GM12878 (cell line): ENCODE data around the gene SLAMF1. TPM values are rescaled to one million over a fixed set of nuclear protein-coding genes. Genes with fewer than 3 reads are reported as not detected.

Experiments used
- ATF7 ChIP-seq: fragments of 450-650 bp; IDR thresholded peaks from 2 replicates; pipeline ENCODE4 v1.6.1; 2016; ENCODE audit warnings: low read depth, mild to moderate bottlenecking
- BHLHE40 ChIP-seq, 2 experiments: fragments of 450-650 bp in 1 of 2; IDR thresholded peaks; 2 replicates each; pipeline ENCODE4 v1.6.1; 2011 to 2017; ENCODE audit warnings: low read depth in 2 of 2, borderline replicate concordance in 1 of 2, improper control_type of control experiment in 1 of 2, low read length in 1 of 2, mild to moderate bottlenecking in 1 of 2
- HDGF ChIP-seq: fragments of 450-650 bp; IDR thresholded peaks from 2 replicates; pipeline ENCODE4 v1.6.1; 2016; ENCODE audit warnings: antibody characterized with exemption
- POLR2AphosphoS5 ChIP-seq: IDR thresholded peaks from 2 replicates; pipeline ENCODE4 v1.6.1; 2011; ENCODE audit warnings: mild to moderate bottlenecking, low read length, inconsistent platforms
- RAD51 ChIP-seq: fragments of 450-650 bp; IDR thresholded peaks from 2 replicates; pipeline ENCODE4 v1.6.1; 2016; ENCODE audit warnings: moderate library complexity, mild to moderate bottlenecking, inconsistent platforms
- SPI1 ChIP-seq: IDR thresholded peaks from 2 replicates; pipeline ENCODE4 v1.6.1; 2011; ENCODE audit warnings: low read depth, mild to moderate bottlenecking, low read length, moderate library complexity, borderline replicate concordance; ENCODE audit not compliant: insufficient read depth
- YY1 ChIP-seq: IDR thresholded peaks from 2 replicates; pipeline ENCODE4 v1.6.1; 2011; ENCODE audit warnings: low read depth, mild to moderate bottlenecking, low read length
- polyA plus RNA-seq, 11 experiments: library from polyadenylated mRNA; depleted of rRNA in 4 of 11; unstranded in 6 of 11; stranded (reverse) in 5 of 11; fragments of >200 nt; fragmentation: Nextera tagmentation in 4 of 11; fragmentation: Illumina TruSeq in 1 of 11; extraction: Ambion mirVana in 4 of 11; extraction: Trizol in 1 of 11; gene quantifications; 1 replicate in 1 of 11; 2 replicates in 10 of 11; pipeline versions ENCODE4 v1.2.1 to v1.2.3, GENCODE V29; 2011 to 2016; ENCODE audit warnings: inconsistent platforms in 2 of 11, missing spikeins in 2 of 11, low read depth in 1 of 11
- total RNA-seq, 4 experiments: library from RNA; depleted of rRNA in 3 of 4; stranded (reverse); fragments of >200 nt in 3 of 4; fragmentation: Illumina TruSeq in 1 of 4; extraction: Trizol in 1 of 4; gene quantifications; 2 replicates each; pipeline versions ENCODE4 v1.2.1 to v1.2.3, GENCODE V29; 2013 to 2021
- TF ChIP-seq, protein P1 (sequence below): fragments of 450-650 bp; IDR thresholded peaks from 2 replicates; pipeline ENCODE4 v1.6.1; 2017; ENCODE audit warnings: low read depth, mild to moderate bottlenecking, moderate library complexity
- TF ChIP-seq, protein P2 (sequence below): fragments of 450-650 bp; formaldehyde crosslinking; IDR thresholded peaks from 2 replicates; pipeline ENCODE4 v1.4.0; 2020; ENCODE audit warnings: mild to moderate bottlenecking, moderate library complexity
- TF ChIP-seq, protein P3 (sequence below): fragments of 450-650 bp; IDR thresholded peaks from 2 replicates; pipeline ENCODE4 v1.6.1; 2017; ENCODE audit warnings: mild to moderate bottlenecking, moderate library complexity

The SLAMF1 gene
- total and polyA plus RNA-seq, 10 of the 15 experiments (the other 5 are each of a cell fraction or from before 2014, with no cell fraction given): 87.3 to 260 (median 131) TPM

DNA sequence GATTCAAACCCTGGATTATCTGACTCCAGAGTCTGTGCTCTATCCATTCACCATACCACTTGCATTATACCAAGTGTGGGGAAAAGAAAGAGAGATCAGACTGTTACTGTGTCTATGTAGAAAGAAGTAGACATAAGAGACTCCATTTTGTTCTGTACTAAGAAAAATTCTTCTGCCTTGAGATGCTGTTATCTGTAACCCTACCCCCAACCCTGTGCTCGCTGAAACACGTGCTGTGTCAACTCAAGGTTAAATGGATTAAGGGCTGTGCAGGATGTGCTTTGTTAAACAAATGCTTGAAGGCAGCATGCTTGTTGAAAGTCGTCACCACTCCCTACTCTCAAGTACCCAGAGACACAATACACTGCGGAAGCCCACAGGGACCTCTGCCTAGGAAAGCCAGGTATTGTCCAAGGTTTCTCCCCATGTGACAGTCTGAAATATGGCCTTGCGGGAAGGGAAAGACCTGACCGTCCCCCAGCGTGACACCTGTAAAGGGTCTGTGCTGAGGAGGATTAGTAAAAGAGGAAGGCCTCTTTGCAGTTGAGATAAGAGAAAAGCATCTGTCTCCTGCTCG, 5.3 kb upstream of the SLAMF1 start (continued):
- TF ChIP-seq, protein P1, sequence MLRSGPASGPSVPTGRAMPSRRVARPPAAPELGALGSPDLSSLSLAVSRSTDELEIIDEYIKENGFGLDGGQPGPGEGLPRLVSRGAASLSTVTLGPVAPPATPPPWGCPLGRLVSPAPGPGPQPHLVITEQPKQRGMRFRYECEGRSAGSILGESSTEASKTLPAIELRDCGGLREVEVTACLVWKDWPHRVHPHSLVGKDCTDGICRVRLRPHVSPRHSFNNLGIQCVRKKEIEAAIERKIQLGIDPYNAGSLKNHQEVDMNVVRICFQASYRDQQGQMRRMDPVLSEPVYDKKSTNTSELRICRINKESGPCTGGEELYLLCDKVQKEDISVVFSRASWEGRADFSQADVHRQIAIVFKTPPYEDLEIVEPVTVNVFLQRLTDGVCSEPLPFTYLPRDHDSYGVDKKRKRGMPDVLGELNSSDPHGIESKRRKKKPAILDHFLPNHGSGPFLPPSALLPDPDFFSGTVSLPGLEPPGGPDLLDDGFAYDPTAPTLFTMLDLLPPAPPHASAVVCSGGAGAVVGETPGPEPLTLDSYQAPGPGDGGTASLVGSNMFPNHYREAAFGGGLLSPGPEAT: peak; percentile 37; the same call in 1 of the 2 replicates
- TF ChIP-seq BHLHE40 (IDR thresholded peaks at IDR 0.05; ENCODE audit: borderline replicate concordance in 1 of 2, low read depth in 2 of 2, low read length in 1 of 2) (peak; percentile 64 to 67; a peak in 2 of 4 replicates), SPI1 (peak; percentile 38; the same call in 1 of the 2 replicates), ATF7 (0 out of 2 replicates have a peak, but pooled peaks have one; percentile 31), POLR2AphosphoS5 (0 out of 2 replicates have a peak, but pooled peaks have one; percentile 26), RAD51 (0 out of 2 replicates have a peak, but pooled peaks have one; percentile 9), YY1 (0 out of 2 replicates have a peak, but pooled peaks have one; percentile 24), HDGF (0 out of 2 replicates have a peak, but pooled peaks have one; percentile 47)
- TF ChIP-seq, protein P2, sequence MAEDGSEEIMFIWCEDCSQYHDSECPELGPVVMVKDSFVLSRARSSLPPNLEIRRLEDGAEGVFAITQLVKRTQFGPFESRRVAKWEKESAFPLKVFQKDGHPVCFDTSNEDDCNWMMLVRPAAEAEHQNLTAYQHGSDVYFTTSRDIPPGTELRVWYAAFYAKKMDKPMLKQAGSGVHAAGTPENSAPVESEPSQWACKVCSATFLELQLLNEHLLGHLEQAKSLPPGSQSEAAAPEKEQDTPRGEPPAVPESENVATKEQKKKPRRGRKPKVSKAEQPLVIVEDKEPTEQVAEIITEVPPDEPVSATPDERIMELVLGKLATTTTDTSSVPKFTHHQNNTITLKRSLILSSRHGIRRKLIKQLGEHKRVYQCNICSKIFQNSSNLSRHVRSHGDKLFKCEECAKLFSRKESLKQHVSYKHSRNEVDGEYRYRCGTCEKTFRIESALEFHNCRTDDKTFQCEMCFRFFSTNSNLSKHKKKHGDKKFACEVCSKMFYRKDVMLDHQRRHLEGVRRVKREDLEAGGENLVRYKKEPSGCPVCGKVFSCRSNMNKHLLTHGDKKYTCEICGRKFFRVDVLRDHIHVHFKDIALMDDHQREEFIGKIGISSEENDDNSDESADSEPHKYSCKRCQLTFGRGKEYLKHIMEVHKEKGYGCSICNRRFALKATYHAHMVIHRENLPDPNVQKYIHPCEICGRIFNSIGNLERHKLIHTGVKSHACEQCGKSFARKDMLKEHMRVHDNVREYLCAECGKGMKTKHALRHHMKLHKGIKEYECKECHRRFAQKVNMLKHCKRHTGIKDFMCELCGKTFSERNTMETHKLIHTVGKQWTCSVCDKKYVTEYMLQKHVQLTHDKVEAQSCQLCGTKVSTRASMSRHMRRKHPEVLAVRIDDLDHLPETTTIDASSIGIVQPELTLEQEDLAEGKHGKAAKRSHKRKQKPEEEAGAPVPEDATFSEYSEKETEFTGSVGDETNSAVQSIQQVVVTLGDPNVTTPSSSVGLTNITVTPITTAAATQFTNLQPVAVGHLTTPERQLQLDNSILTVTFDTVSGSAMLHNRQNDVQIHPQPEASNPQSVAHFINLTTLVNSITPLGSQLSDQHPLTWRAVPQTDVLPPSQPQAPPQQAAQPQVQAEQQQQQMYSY: peak; percentile 80
- TF ChIP-seq, protein P3, sequence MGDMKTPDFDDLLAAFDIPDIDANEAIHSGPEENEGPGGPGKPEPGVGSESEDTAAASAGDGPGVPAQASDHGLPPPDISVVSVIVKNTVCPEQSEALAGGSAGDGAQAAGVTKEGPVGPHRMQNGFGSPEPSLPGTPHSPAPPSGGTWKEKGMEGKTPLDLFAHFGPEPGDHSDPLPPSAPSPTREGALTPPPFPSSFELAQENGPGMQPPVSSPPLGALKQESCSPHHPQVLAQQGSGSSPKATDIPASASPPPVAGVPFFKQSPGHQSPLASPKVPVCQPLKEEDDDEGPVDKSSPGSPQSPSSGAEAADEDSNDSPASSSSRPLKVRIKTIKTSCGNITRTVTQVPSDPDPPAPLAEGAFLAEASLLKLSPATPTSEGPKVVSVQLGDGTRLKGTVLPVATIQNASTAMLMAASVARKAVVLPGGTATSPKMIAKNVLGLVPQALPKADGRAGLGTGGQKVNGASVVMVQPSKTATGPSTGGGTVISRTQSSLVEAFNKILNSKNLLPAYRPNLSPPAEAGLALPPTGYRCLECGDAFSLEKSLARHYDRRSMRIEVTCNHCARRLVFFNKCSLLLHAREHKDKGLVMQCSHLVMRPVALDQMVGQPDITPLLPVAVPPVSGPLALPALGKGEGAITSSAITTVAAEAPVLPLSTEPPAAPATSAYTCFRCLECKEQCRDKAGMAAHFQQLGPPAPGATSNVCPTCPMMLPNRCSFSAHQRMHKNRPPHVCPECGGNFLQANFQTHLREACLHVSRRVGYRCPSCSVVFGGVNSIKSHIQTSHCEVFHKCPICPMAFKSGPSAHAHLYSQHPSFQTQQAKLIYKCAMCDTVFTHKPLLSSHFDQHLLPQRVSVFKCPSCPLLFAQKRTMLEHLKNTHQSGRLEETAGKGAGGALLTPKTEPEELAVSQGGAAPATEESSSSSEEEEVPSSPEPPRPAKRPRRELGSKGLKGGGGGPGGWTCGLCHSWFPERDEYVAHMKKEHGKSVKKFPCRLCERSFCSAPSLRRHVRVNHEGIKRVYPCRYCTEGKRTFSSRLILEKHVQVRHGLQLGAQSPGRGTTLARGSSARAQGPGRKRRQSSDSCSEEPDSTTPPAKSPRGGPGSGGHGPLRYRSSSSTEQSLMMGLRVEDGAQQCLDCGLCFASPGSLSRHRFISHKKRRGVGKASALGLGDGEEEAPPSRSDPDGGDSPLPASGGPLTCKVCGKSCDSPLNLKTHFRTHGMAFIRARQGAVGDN: peak; percentile 96
